Measurements from ENCODE around the gene ABHD14A. TPM values are rescaled to one million over a fixed set of nuclear protein-coding genes. Genes with fewer than 3 reads are reported as not detected.

Gene ABHD14A
- total and polyA plus RNA-seq, 7 donors: 11.2 to 40.6 (median 22.9) TPM

DNA sequence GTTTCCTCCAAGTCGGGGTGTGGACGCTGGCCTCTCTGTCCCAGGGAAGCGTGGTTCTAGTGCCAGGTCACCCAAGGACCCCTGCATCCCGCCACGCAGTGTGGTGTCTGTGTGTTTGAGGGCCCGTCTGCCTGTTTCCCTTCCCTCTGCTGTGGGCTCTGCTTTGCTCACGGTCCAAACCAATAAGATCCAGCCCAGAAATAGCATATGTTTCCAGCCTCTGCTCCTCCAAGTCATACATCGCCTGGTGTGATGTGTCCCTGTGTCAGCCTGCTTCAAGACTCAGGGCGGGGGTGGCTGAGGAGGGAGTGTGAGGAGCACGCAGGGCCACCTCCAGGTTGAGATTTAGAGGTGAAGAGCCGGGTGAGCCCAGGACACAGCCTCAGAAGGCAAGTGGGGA is 42.7 kb downstream of the ABHD14A start:
- intact Hi-C loops (cut with DNase I): no loop called here
- 39 to 68% (median 50%) methylated on average over 11 of the region's 11 CpGs for WGBS, 3 donors
- TF ChIP-seq, protein P1, sequence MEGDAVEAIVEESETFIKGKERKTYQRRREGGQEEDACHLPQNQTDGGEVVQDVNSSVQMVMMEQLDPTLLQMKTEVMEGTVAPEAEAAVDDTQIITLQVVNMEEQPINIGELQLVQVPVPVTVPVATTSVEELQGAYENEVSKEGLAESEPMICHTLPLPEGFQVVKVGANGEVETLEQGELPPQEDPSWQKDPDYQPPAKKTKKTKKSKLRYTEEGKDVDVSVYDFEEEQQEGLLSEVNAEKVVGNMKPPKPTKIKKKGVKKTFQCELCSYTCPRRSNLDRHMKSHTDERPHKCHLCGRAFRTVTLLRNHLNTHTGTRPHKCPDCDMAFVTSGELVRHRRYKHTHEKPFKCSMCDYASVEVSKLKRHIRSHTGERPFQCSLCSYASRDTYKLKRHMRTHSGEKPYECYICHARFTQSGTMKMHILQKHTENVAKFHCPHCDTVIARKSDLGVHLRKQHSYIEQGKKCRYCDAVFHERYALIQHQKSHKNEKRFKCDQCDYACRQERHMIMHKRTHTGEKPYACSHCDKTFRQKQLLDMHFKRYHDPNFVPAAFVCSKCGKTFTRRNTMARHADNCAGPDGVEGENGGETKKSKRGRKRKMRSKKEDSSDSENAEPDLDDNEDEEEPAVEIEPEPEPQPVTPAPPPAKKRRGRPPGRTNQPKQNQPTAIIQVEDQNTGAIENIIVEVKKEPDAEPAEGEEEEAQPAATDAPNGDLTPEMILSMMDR (IDR thresholded peaks at IDR 0.05): no peak
- ATAC-seq (peak in 3 of 4 donors; percentile 27 to 30 (median 27)), DNase-seq (peak; percentile 15 to 77)
- Histone ChIP-seq H3K27ac (peak overlapping the region; percentile 92), H3K27me3 (ENCODE audit: insufficient read depth in 3 of 3, low read length in 2 of 3) (no peaks in the 10 kb centered on the region), H3K36me3 (ENCODE audit: insufficient read depth in 1 of 2, low read depth in 1 of 2) (no peaks in the 10 kb centered on the region), H3K9me3 (no peaks in the 10 kb centered on the region), H3K4me1 (peaks cover 76% of the 10 kb centered on the region), H3K4me3 (no peak overlapping the region)

DNA sequence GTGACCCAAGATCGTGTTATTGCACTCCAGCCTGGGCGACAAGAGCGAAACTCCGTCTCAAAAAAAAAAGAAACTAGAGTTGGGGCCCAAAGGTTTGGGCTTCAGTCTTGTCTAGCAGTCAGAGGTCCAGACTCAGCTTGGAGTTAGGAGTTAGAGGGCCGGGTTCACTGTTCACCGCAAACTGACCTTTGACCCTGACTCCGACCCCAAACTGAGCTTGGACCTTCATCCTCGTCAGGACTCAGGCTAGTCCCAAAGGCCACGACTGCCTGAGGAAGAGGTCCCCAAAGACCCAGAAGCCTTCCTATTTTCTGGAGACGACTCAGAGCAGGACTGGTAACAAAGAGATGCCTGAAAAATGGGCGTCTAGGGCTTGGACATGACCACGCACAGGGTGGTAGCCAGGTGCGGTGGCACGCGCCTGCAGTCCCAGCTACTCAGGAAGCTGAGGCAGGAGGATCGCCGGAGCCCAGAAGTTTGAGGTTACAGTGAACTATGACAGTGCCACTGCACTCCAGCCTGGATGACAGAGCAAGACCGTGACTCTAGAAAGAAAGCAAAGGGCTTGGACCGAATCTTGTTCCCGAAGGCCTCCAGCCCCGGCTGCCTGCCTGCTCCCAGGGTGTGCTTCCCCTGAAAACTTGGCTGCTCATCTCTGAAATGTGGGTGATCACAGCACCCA is 43.6 kb downstream of the ABHD14A start:
- Histone ChIP-seq H3K4me3 (no peak overlapping the region), H3K4me1 (peaks cover 76% of the 10 kb centered on the region), H3K27me3 (ENCODE audit: insufficient read depth in 3 of 3, low read length in 2 of 3) (no peaks in the 10 kb centered on the region), H3K9me3 (no peaks in the 10 kb centered on the region), H3K36me3 (ENCODE audit: insufficient read depth in 1 of 2, low read depth in 1 of 2) (no peaks in the 10 kb centered on the region), H3K27ac (peak overlapping the region; percentile 92)
- intact Hi-C loops (cut with DNase I): no loop called here
- peak in 2 of 4 donors; percentile 3 to 5 for ATAC-seq
- DNase-seq: peak in 1 of 2 donors; percentile 66
- TF ChIP-seq, protein P1 (IDR thresholded peaks at IDR 0.05): no peak
- 69 to 87% (median 75%) methylated on average over 21 of the region's 21 CpGs for WGBS, 3 donors

DNA sequence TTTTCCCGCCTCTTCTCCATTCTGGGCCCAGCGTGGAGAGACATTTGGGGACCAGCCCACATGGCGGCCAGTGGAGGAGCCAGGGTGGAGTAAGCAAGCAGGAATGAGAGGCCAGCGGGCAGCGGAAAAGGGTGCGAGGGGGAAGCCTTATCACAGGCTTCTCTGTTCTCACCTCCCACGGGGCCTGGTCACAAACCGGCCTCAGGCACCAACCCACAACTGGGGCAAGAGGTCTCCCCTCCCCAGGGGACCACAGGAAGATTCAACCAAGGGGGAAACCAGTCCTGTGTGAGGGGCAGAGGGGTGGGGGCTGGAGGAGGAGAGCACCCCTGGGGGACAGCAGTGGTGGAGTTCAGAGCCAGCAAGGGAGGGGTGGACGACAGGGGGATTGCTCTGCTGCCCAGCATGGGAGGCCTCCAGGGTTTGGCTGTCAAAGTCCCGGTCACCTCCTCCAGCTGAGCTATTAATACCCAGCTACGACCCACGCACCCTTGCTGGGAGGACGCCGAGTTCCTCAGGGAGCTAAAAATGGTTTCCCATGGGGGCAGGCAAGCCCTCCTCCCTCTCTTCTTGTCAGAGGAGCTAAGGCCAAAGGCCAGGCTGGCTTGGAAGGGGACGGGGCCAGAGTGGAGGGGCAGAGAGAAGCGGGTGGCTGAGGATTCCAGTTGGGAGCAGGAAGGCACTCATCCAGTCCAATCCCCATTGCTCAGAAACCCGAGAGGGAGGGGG is 44.7 kb downstream of the ABHD14A start:
- DNase-seq (peak; percentile 75 to 94), ATAC-seq (peak; percentile 72 to 85 (median 74))
- H3K9me3 ChIP-seq: no peaks in the 10 kb centered on the region
- H3K4me1 ChIP-seq: peaks cover 75% of the 10 kb centered on the region
- H3K36me3 ChIP-seq (ENCODE audit: insufficient read depth in 1 of 2, low read depth in 1 of 2): no peaks in the 10 kb centered on the region
- no peak overlapping the region for H3K4me3 ChIP-seq
- TF ChIP-seq, protein P1 (IDR thresholded peaks at IDR 0.05): no peak
- intact Hi-C loops (cut with DNase I): no loop called here
- no peaks in the 10 kb centered on the region for H3K27me3 ChIP-seq (ENCODE audit: insufficient read depth in 3 of 3, low read length in 2 of 3)
- H3K27ac ChIP-seq: peak overlapping the region; percentile 92
- 28 to 39% (median 29%) methylated on average over 16 to 17 of the region's 17 CpGs for WGBS, 3 donors

DNA sequence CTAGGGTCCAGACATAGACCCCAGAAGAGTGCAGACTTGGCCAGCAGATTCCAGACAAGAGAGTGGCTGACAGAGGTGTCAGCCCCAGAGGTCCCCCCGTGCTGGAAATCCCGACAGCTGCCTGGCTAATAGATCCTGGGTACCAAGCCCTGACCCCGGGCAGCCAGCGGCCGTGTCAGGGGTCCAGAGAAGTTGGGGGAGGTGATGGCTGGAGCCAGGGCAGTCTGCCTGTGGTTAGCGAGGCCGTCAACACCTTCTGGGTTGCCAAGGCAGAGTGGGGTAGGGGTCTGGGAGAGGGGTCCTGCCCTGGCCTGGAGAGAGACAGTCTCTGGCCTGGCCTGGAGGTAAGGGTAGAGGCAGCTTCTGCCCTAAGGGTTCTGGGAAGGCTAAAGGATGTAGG is 45.9 kb downstream of the ABHD14A start:
- H3K4me1 ChIP-seq: peaks cover 87% of the 10 kb centered on the region
- no peaks in the 10 kb centered on the region for H3K9me3 ChIP-seq
- WGBS, 3 donors: 58 to 66% (median 65%) methylated on average over 7 of the region's 7 CpGs
- intact Hi-C loops (cut with DNase I): no loop called here
- no peaks in the 10 kb centered on the region for H3K27me3 ChIP-seq (ENCODE audit: insufficient read depth in 3 of 3, low read length in 2 of 3)
- ATAC-seq (no peak), DNase-seq (peak; percentile 12 to 54)
- TF ChIP-seq, protein P1 (IDR thresholded peaks at IDR 0.05): no peak
- peak overlapping the region; percentile 92 for H3K27ac ChIP-seq
- no peak overlapping the region for H3K4me3 ChIP-seq
- H3K36me3 ChIP-seq (ENCODE audit: insufficient read depth in 1 of 2, low read depth in 1 of 2): no peaks in the 10 kb centered on the region

Measured in psoas muscle (tissue), 8 donors.